ENCODE measurements around the gene DEXI.

- no peak for TF ChIP-seq CTCF (IDR thresholded peaks at IDR 0.05 in 4 of 5, conservative IDR thresholded peaks at IDR 0.05 in 1 of 5)
- no peak for TF ChIP-seq POLR2A (IDR thresholded peaks at IDR 0.05)
These were observed 11.5 kb downstream of the DEXI start for GRCh38 chr16:10930755-10931093.
